Measurements from ENCODE around the gene TICRR.

TICRR gene

GRCh38 chr15:89628301-89628700 lies 53.0 kb downstream of the TICRR start:
- H3K4me3 ChIP-seq (replicated peaks in 1 of 2; ENCODE audit: low read depth in 2 of 2, low read length in 2 of 2): no peak overlapping the region
- TF ChIP-seq CTCF (IDR thresholded peaks at IDR 0.05; ENCODE audit: low read depth, low read length): no peak
- no peak for DNase-seq (ENCODE audit: low read depth in 2 of 2)

- H3K4me3 ChIP-seq (replicated peaks in 1 of 2; ENCODE audit: low read depth in 2 of 2, low read length in 2 of 2): no peak overlapping the region
- no peak for DNase-seq (ENCODE audit: low read depth in 2 of 2)
- no peak for TF ChIP-seq CTCF (IDR thresholded peaks at IDR 0.05; ENCODE audit: low read depth, low read length)
Observed at GRCh38 chr15:89628806-89629715, 53.8 kb downstream of the TICRR start.

GRCh38 chr15:89629829-89630228 lies 54.6 kb downstream of the TICRR start:
- no peak for DNase-seq (ENCODE audit: low read depth in 2 of 2)
- no peak for TF ChIP-seq CTCF (IDR thresholded peaks at IDR 0.05; ENCODE audit: low read depth, low read length)

GRCh38 chr15:89630260-89630659 lies 55.0 kb downstream of the TICRR start:
- no peak for TF ChIP-seq CTCF (IDR thresholded peaks at IDR 0.05; ENCODE audit: low read depth, low read length)
- DNase-seq (ENCODE audit: low read depth in 2 of 2): no peak
- H3K4me3 ChIP-seq (replicated peaks in 1 of 2; ENCODE audit: low read depth in 2 of 2, low read length in 2 of 2): no peak overlapping the region

More at GRCh38 chr15:89629829-89630228, 54.6 kb downstream of the TICRR start:
- H3K4me3 ChIP-seq (replicated peaks in 1 of 2; ENCODE audit: low read depth in 2 of 2, low read length in 2 of 2): no peak overlapping the region

- no peak for DNase-seq (ENCODE audit: low read depth in 2 of 2)
- no peak overlapping the region for H3K4me3 ChIP-seq (replicated peaks in 1 of 2; ENCODE audit: low read depth in 2 of 2, low read length in 2 of 2)
- TF ChIP-seq CTCF (IDR thresholded peaks at IDR 0.05; ENCODE audit: low read depth, low read length): no peak
Observed at GRCh38 chr15:89630974-89631901, 56.0 kb downstream of the TICRR start.

GRCh38 chr15:89631902-89632264 lies 56.6 kb downstream of the TICRR start:
- DNase-seq (ENCODE audit: low read depth in 2 of 2): no peak
- no peak for TF ChIP-seq CTCF (IDR thresholded peaks at IDR 0.05; ENCODE audit: low read depth, low read length)

More at GRCh38 chr15:89631902-89632264, 56.6 kb downstream of the TICRR start:
- H3K4me3 ChIP-seq (replicated peaks in 1 of 2; ENCODE audit: low read depth in 2 of 2, low read length in 2 of 2): no peak overlapping the region
